OCI-M2 (cell line): ENCODE results near the gene GLIS1.

Experiments used
- DNase-seq: peaks from one replicate; lab custom pipeline; 2025; ENCODE audit not compliant: unreplicated experiment; lab: John Stamatoyannopoulos, UW

GLIS1 gene

GRCh38 chr1:53695116-53695515 lies 43.8 kb downstream of the GLIS1 start:
- DNase-seq = no peak

- DNase-seq = no peak
Observed at GRCh38 chr1:53694718-53695091, 44.3 kb downstream of the GLIS1 start.

DNA sequence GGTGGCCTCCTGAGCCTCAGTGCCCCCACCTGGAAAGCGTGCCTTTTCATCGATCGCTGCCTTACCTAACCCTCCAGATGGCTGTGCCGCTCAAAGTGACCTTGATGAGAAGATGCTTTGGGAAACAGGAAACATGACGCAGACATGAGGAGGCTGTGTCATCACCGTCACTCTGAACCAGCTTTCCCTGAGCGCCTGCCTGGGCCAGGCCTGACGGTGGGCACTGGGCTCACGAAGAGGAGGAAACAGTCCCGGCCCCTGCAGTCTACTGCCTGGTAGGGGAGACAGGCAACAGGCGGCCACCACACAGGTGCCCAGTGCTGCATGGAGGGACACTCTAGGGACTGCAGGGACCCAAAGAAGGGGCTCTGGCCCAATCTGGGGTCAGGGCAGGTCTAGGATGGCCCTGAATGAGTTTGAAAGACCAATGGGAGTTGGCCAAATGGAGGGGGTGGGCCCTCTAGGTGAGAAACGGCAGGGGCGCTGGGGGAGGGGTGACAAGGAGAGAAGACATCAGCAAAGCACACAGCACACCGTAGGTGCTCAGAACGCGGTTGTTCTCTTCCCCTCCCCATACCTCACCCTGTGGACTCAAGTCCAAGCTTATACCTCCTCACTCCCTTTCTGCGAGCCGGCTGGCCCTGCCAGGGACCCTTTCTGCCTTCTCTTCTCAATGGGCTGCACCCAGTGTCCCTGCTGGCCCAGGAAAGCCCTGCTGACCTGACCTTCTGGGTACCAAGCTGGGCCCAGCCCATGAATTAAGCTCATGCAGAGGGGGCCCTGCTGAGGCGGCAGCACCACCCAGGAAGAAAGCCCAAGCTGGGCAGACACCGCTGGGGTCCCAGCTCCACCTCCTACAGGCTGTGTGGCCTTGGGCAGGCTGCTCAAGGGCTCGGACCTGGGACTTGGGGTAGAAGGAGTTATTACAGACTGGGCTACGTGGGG lies 44.9 kb downstream of the GLIS1 start:
- DNase-seq = no peak

DNA sequence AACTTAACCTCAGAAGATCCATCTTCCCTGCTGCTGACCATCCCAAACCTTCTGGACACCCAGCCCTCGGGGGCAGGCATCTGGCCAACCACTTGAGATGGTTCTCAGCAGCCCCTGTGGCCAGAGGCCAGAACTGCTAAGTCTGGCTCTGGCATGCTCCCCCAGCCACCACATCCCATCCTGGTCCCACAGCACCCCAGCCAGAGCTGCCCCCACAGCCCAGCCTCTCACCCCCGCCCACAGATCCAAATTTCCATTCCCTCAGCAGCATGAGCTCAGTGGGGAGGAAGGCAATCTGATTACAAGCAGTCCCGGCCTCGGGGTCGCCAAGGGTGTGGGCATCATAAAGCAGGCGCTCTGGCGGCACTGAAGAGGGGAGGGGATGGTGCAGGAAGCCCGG lies 45.6 kb downstream of the GLIS1 start:
- DNase-seq = no peak

DNA sequence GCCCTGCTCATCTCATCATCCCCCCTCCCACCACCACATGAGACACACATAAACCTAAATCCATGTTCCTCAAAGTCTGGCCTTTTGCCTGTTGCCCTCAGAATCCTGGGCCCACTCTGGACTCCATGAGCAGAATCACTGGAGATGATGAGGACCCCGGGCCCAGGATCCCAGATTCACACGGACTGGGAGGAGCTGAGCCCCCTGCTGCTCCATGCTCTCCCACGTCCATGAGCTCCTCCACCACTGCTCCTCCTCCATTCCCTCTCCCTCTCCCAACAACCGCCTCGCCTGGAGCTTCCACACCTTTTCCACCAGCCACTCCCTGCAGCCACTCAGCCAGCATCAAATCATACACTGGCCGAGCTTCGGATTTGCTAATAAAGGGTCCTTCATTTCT lies 47.6 kb downstream of the GLIS1 start:
- no peak for DNase-seq

GRCh38 chr1:53690411-53690810 lies 48.6 kb downstream of the GLIS1 start:
- no peak for DNase-seq

DNA sequence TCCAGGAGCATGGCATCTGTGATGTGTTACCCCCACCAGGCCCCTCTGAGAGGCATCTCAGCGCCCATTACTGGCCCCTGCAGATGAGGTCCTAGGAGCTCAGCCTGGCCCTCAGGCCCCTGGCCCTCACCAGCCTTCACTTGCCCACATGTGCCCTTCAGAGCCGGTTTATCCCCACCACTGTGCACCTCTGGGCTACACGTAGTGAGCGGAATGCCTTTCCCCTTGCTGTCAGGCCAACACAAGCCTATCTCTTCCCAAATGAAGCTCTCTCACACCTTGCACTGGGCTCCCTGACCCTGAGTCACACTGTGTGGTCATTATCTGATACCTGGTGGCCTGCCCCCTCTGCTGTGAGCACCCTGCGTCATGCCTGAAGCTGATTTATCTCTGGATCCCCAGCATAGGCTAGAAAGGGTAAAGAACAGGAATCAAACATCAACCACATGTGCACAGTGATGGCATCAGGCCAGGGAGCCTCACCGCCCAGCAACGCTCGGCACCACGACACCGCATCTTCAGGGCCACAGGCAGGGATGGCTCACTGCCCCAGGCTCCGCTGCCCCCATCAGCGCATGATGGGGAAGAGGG lies 49.1 kb downstream of the GLIS1 start:
- DNase-seq = no peak

- DNase-seq = no peak
Observed at GRCh38 chr1:53689223-53689622, 49.7 kb downstream of the GLIS1 start.

DNA sequence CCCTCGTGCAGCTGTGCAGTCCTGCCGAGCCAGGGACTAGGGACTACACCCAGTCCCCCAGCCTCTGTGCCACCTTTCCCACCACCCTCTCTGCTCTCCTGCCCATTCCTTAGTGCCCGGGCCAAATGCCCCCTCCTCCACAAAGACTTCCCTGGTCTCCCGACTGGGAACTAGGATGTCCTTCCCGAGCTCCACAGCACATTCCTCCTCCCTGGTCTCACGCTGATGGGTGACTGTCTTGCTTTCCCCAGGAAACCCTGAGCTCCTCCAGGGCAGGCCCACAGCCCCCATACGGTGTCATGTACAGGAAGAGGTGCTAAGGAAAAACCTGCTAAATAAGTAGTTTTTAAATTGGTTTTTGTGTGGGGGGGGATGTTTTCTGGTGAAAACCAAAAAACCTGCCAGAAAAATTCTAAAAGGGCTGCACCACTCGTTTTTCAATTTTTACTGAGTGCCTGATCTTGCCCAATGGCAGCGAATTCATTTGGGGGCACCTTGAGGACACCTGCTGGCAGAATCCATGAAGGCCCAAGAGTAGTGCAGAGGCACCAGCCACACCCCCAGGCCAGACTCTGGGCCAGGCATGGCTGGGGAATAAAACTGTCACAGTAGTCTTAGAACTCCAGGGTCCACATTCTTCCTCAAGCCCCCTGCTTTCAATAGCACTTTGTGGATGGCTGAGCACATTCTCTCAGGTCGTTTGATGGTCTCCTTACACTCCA lies 50.4 kb downstream of the GLIS1 start:
- DNase-seq = no peak

- DNase-seq = no peak
Observed at GRCh38 chr1:53687901-53688300, 51.1 kb downstream of the GLIS1 start.

DNA sequence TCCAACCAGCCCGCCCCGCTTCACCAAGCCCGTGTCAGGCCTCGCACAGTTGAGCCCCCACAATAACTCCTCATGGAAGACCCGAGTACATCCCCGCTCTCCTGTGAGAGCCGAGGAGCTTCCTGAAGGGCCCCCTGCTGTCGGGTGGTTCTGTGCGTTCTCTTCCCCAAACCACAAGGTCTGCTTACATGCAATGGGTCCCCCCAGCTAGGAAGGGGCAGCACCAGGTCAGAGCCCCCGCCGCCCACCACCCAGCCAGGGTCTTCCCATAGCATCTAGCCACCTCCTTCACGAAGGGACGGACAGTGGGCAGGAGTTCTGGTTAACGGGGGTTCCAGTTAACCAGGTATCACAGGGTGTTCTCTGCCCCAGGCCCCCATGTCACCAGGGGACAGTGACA lies 51.5 kb downstream of the GLIS1 start:
- DNase-seq = no peak

DNA sequence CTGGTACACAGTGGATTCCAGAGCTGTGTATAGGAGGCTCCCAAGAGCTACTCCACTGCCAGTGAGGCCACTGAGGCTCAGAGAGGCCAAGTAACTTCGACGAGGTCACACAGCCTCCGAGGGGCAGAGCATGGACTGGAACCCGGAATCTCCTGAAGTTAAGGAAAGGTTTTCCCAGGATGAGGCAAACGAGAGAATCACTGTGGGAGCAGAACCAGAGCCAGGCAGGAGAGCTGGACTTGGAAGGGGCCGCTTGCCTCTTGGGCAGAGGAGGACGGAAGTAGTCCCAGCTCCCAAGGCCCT lies 52.0 kb downstream of the GLIS1 start:
- DNase-seq = no peak

DNA sequence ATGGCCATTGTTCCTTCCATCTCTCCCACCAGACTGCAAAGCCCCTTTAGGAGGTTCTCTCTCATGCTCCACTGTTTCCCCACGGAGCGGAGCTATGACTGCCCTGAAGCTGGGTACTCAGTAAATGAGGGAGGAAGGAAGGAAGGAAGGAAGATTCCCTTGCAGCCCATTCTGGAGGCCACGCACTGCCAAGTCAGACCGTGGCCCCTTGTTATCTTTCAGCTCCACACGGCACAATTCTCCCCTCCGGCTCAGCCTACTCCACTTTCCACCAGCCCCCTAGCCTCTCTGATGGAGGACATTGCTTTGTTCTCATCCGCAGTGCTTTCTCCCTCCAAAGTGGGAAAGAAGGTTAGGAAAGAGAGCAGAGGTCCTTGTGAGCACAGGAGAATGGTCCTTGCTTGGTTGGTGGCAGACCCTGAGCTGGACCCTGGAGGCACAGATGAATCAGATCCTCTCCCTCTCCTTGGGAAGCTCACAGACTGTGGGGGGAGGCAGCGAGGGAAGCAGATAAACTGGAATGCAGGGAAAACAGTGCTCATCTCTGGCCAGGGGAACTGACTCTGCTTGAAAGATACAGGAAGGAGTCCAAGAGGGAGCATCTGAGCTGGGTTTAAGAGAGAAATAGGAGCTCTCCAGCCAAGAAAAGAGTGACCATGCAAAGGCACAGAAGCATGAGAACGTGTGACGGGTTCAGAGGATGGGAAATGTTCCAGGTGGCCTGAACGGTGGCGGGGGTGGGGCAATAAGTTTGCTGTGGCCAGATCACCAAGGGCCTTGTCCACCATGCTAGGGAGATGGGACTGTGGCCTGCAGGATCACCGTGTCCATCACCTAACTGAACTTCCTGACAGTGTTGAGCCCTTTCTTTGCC lies 52.6 kb downstream of the GLIS1 start:
- no peak for DNase-seq

DNA sequence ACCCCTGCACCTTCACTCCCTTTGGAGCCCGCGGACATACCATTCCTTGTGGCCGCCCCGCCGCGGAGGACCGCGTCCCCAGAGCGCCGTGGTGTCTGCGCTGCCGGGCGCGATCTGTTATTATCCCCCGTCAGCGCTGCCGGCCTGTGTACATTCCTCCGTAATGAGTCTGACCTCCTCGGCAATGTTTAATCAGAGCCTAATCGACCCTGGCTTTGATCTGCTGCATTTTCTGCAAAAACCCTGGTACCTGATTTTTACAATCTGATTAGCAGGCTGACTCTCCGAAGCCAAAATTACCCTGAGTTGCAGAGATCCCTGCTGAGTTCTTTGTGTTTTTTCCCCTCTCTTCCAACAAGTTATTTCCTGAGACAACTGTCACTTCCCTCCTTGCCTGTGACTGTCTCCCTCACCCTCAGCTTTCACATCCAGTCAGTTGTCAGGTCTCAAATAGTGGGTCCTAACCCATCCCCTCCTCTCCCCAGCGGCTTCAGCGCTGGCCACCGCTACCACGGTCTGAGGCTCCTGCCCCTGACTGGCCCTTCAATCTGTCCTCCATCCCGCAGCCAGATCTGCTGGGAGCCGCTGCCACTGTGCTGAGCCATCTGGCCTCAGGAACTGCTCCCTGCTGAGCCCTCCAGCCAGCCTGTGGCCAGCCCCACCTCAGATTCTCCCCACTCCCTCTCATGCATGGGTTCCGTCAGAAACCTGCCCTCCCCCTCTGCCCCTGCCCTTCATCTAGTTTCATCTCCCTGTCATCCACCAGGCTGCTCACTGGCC lies 53.5 kb downstream of the GLIS1 start:
- no peak for DNase-seq

- no peak for DNase-seq
Observed at GRCh38 chr1:53684741-53685140, 54.2 kb downstream of the GLIS1 start.

GRCh38 chr1:53683986-53684740 lies 54.8 kb downstream of the GLIS1 start:
- no peak for DNase-seq

DNA sequence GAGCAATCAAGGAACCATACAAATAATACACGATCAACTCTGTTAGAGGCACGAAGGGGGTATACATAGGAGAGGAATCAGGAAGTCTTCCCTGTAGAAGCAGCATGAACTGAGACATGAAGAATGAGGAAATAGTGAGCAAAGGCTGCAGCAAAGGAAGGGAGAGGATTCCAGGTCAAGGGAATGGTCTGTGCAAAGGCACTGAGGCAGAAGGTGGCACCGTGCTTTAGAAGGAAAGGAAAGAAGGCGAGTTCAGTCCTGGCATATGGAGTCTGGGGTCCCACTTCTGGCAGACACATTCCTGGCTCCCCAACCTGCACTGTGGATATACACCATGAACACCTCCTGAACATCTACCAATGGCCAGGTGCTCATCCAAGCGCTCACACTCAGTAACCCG lies 56.1 kb downstream of the GLIS1 start:
- no peak for DNase-seq

DNA sequence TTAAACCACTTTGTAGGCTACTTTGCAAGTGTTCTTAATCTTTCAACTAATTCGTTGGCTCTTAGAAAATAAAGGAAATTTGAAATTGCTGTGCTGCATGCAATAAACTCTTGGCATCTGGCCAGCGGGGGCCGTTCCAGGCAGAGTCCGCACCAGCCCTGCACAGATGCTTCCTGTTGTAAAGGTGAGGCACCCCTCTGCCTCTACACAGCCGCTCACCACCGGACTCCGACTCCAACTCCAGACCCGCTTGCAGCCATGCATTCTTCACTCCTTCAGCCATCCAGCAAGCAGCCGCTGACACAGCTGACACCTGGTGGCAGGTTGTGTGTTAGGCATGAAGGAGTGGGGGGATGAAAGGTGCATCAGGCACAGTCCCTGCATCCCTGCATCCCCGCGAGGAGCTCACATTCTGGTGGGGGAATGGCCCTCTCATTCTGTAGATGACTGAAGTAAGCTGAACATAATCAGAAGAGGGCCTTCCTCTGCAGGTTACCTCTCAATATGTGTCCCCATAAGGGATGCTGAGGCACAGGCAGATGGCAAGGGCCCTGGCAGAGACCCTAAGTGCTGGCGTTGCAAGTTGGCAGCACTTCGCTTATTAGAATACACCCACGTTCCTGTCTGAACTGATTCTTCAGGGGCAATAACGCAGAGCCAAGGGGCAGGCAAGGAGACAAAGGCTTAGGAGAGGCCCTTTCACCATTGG lies 56.8 kb downstream of the GLIS1 start:
- DNase-seq = no peak

GRCh38 chr1:53681351-53681976 lies 57.5 kb downstream of the GLIS1 start:
- DNase-seq = no peak
